PC-9 (cell line): ENCODE data around the gene TUFT1.

Source experiments
- EZH2 ChIP-seq: fragments of 200-600 bp; sonication (generic); IDR thresholded peaks from 2 replicates; pipeline ENCODE4 v1.8.0; 2017; ENCODE audit warnings: antibody characterized with exemption, low read depth
- TF ChIP-seq, protein P1 (sequence below): fragments of 200-600 bp; sonication (generic); conservative IDR thresholded peaks from 2 replicates; pipeline ENCODE4 v1.6.1; 2017; ENCODE audit warnings: mixed run types, antibody characterized with exemption, mild to moderate bottlenecking, moderate library complexity

DNA sequence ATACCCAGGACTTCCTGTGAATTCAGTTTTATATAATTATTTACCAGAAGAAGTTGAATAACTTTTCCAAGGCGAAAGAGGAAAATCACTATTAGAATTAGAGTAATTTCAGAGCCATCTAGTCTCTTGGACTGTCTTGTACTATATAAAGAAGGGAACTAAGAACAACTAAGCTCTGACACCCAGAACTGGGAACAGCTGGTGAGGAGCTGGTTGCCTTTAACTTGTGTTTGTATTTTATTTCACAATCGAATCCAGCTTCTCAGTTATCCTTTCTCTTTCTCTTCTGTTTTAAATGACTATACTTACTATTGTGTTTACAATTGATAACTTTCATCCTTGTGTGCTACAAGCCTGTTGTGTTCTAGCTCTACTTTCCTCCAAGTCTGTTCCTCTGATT lies 80.2 kb downstream of the TUFT1 start:
- TF ChIP-seq, protein P1, sequence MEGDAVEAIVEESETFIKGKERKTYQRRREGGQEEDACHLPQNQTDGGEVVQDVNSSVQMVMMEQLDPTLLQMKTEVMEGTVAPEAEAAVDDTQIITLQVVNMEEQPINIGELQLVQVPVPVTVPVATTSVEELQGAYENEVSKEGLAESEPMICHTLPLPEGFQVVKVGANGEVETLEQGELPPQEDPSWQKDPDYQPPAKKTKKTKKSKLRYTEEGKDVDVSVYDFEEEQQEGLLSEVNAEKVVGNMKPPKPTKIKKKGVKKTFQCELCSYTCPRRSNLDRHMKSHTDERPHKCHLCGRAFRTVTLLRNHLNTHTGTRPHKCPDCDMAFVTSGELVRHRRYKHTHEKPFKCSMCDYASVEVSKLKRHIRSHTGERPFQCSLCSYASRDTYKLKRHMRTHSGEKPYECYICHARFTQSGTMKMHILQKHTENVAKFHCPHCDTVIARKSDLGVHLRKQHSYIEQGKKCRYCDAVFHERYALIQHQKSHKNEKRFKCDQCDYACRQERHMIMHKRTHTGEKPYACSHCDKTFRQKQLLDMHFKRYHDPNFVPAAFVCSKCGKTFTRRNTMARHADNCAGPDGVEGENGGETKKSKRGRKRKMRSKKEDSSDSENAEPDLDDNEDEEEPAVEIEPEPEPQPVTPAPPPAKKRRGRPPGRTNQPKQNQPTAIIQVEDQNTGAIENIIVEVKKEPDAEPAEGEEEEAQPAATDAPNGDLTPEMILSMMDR = no peak
- no peak for TF ChIP-seq EZH2
